HT-29 (cell line): ENCODE measurements around the gene SYTL1. TPM values are rescaled to one million over a fixed set of nuclear protein-coding genes. Genes with fewer than 3 reads are reported as not detected.

Experiments
- DNase-seq: peaks from one replicate; pipeline ENCODE4 v3.0.0-alpha.2; 2015; ENCODE audit warnings: low spot score
- total RNA-seq: library from RNA; depleted of rRNA; stranded (reverse); fragments of >200 nt; shearing (Covaris generic); gene quantifications from 2 replicates; pipeline ENCODE4 v1.2.3, GENCODE V29; 2014

SYTL1 gene
- total RNA-seq, 1 experiment from 2014 or later = 17.1 TPM

DNA sequence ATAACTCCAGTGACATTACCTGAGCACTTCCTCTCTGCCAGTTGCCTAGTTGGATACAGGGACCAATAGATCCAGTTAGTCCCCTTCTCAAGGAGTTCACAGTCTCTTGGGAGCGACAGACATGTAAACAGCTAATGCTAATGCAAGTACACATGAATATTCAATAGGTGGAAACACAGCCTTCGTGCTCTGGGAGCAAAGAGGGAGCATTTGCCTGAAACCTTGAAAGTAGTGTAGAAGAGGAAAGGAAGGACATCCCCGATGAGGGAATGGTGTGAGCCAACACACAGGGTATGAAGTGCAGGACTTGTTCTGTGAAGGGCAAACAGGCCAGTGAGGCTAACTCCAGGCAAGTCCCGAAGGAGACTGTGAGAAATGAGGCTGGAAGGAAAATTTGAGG, 23.7 kb upstream of the SYTL1 start:
- no peak for DNase-seq

DNA sequence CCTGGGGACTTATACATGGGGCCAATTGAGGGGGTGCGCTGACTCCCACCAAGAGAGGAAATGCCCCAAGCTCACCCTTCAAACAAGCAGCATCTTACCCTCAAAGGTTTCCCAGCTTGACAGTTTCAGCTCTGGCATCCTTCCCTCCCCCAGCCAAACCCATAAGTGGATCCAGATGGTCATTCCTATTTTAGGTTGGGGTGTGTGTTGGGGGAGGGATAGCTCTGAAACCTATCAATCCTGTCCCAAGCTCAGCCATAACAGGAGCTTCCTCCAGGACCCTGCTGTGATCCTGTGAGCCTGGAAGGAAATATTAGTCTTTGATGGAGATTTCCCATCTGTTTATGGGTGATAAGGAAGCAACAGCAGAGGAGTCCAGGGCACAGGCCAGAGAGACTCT, 23.2 kb upstream of the SYTL1 start:
- no peak for DNase-seq

DNA sequence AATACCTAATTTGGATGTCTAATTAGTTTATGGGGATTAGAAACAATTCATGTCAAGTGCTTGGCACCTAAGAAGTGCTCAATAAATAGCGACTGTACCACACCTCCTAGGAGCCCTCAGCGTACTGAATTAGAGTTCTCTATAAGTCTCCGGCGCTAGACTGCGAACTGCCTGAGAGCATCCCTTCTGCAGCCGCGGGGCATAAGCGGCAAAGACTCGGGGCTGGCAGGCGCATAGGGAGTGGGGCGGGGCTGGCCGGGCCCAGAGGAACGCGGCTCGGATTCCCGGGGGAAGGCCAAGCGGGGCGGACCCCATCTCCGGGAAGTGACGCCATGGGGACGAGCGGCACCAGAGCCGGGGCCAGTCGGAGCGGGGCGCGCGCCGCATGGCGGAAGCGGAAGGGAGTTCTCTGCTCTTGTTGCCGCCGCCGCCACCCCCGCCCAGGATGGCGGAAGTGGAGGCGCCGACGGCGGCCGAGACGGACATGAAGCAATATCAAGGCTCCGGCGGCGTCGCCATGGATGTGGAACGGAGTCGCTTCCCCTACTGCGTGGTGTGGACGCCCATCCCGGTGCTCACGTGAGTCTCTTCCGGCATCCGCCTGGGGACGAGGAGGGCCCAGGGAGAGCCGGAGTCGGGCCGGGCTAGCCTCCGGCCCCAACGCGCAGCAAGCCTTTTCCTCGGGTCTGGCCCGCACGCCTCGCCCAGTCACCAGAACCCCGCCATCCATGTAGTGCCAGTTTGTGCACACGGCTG, 19.8 kb upstream of the SYTL1 start, which contains the start of gene TMEM222:
TMEM222 (plus strand) TSS at position 351 of the 756 bp plus-strand sequence; CDS start at position 386, 35 bp downstream.
- peak; percentile 96 for DNase-seq

DNA sequence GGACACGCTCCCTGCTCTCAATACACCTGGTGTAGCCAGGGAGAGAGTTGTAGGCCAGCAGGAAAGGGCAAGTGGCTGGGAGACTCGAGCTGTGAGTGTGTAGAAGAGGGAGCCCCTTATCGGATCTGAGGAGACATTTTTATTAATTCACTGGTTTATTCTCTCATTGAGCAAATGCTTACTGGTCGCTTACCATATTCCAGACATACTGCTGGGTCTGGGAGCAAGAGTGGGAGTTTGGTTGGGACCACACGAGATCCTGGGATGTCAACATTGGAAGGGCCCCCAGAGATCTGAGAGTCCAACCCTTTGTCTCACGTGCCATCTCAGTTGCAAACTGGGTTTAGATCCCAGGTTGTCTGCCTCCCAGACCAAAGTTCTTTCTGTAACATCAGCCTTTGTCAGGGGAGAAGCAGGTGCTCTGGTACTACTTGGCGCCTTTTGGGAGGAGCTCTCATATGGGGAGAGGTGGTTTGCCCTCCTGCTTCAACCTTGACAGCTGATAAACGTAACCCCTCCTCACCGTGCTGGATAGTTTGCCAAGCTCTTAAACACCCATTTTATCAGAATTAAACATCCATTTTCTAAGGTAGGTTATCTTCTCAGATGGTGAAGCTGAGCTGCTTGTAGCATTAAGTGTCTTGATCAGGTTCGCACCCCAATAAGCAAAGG, 19.1 kb upstream of the SYTL1 start:
- no peak for DNase-seq

DNA sequence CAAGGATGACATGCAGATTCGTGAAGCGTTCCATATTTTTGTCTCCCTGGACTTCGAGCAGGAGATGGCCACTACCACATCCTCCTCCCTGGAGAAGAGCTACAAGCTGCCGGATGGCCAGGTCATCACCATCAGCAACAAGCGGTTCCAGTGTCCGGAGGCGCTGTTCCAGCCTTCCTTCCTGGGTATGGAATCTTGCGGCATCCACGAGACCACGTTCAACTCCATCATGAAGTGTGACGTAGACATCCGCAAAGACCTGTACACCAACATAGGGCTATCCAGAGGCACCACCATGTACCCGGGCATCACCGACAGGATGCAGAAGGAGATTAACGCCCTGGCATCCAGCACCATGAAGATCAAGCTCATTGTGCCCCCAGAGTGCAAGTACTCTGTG, 16.5 kb upstream of the SYTL1 start:
- DNase-seq = no peak

DNA sequence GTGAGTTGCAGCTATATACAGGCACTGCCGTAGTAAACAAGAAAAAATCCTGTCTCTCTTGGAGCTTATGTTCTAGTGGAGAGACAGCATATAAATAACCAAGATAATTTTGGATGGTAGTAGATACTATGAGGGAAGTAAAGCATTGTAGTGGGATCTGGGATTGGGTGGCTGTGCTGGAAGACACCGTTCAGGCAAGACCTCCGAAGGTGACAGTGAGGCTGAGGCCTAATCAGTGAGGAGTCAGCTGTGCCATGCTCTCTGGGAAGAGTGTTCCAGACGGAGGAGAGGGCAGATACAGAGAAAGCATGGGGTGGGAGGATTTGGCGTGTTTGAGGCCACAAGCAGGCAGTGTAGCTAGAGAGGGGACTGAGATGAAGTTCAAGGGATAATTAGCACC, 13.9 kb upstream of the SYTL1 start:
- DNase-seq = no peak

DNA sequence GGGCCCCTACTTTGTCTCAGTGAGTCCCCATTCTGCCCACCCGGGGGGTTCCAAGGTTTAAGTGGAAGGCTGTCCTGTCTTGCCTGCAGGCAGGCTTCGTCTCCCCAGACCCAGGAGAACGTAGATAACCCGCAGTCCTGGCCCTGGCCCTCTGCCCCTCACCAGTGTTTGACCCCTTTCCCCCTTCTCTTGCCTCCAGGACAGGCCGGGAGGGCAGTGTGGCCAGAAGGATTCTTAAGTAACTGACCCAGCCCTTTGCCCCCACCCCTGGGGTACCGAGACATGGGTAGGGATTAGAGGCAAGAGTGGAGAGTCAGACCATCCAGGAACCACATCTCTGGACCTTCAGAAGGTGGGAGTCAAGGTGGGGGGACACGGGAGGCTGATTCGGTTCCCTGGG, 11.0 kb upstream of the SYTL1 start:
- no peak for DNase-seq

DNA sequence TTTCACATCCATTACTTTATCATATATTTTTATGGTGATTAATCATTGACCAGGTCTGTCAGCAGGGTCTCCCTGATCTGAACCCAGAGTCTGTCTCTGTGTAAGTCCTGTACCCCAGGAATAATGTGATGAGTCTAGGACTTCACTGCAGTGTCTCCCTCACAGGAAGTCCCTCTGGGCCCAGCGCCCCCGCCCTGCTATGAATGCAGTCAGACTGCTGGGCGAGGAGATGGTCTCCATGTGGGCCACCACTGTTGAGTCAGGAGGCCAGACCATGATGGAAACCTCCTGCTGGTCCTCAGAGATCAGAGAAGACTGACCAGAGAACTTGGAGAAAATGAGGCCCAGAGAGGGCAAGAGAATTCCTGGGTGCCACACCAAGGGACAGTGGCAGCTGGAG, 10.4 kb upstream of the SYTL1 start:
- no peak for DNase-seq

DNA sequence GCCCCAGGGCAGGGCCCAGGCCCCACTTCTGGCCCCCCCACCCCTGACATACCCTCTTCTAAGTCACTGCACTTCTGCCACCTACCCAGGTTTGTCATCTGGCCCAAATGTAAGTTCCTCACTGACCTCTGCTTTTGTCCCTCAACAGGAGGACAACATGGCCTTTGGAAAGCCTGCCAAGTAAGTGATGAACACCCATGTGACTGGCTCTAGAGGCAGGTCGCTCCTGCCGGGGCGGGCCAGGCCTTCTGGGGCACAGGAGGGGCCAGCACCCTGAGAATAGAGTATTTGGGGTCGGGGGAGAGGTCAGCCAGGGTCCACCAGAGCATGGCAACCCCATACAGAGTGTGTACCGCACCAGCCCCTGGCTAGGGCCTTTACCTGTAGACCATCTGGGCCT, 9.9 kb upstream of the SYTL1 start:
- DNase-seq = no peak

DNA sequence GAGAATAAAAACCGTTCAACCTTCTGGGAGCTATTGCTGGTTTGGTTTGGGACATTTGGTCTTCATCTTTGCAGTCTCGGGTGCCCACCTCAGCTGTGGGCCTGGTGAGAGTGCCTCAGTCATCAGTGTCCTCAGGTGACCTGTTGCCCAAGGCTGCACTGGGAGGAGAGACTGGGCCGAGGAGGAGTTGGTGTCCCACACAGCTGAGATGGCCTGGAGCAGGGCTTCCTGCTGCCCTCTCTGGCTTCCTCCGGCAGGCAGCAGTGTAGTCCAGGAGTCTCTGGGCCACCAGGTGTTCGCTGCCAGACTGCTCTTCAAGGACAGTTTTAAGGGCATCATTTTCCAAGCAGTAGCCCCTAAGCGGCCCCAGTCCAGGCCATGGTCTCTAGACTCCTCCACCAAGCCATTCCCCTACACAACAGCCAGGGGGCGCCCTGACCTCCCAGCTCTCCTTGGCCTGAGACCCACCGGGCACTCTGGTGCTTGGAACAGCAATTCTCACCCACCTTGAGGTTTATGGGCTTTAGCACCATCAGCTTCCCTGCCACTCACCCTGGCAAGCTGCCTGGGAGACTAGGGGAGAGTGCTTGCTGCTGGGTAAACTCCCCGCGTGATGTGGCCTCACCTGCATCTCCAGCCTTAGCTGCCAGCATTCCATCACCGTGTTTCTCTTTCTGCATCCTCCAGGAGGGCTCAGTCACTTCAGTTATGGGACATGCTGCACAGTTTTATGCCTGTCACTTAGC, 9.1 kb upstream of the SYTL1 start:
- DNase-seq = peak; percentile 54

DNA sequence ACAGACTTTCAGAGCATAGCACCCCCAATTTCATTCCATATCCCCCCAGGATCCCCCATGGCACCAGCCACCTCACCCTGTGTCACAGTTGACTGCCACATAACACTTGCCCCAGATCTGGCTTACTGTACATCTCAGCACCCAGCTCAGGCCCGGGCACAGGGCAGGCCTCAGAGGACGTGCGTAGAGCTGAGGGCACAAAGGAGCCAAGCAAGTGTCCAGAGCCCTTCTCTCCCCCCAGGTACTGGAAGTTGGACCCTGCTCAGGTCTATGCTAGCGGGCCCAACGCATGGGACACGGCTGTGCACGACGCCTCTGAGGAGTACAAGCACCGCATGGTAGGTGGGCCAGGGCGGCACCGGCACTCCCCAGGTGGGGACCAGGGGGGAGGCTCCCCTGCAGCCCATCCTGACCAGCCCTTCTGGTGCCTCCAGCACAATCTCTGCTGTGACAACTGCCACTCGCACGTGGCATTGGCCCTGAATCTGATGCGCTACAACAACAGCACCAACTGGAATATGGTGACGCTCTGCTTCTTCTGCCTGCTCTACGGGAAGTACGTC, 8.0 kb upstream of the SYTL1 start:
- no peak for DNase-seq

DNA sequence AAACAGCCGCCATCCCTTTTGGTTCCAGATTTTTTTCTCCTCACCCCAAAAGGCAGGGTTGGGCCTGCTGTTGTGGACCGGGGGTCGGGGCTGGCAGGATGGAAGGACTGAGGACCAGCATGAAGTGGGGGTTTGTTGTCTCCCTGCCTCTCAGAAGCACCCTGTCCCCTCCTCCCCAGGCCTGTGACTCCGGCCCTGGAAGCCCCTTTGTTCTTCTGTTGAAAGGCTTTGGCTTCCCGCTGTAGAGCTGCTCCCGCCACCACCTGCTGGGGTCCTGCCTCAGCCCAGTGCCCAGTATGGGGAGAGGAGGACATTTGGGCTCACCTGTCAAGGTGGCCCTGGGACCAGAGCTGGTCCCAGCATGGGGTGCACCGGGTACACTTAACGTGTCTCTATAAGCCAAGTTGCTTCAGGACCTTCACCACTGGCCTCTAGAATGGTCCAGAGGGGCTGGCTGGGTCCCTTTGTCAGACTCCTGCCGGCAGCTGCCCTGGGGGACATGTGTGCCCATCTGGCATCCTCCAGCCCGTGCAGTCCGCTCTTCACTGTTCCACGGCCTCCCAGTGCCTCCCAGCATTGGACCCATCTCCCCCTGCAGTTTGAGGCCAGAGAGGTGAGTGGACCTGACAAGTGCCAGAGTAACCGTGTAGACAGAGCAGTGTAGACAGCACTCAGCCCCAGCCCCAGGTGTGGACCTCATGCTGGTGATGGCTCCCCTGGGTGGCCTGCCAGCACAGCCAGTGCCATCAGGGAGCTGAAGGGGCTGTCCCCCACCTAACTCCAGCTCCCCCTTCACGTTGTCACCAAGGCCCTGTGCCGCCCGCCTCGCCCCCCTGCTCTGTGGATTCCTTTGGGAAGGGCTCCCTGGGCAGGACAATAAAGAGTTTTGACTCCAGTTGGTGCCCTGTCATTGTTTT, 6.1 kb upstream of the SYTL1 start:
- DNase-seq = no peak

DNA sequence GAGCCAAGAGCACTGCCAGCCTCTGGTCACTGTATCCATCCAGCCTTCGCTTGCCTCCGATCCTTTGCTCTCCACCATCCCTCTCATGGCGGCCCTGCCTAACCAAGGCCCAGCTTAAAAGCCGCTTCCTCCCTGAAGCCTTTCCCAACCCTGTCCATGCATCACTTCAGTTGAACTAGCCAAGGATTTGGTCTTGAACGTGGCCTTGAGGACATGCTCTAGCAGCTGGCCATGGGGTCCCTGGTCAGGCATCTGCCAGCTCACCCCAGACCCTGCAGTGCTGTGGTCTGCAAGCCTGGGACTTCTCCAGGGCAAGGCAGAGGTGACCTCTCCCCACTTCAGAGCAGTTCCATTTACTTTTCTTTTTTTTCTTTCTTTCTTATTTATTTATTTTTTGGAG, 5.1 kb upstream of the SYTL1 start:
- no peak for DNase-seq

DNA sequence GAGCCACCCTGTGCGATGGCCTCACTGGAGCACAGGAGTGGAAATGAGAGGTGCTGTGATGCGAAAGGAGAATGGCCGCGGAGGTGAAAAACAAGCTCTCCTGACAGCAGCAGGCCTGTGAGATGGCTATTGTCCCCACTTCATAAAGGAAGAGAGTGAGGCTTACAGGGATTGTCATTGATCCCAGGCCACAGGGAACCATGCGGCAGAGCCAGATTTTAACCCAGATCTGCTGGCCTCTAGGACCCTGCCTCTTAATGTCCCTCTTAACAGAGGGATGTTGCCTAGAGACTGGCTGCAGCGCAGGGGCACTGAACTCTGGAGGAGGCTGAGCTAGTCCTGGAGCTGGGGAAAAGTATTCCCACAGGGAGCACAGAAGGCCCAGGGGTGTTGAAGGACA, 3.1 kb upstream of the SYTL1 start:
- no peak for DNase-seq

DNA sequence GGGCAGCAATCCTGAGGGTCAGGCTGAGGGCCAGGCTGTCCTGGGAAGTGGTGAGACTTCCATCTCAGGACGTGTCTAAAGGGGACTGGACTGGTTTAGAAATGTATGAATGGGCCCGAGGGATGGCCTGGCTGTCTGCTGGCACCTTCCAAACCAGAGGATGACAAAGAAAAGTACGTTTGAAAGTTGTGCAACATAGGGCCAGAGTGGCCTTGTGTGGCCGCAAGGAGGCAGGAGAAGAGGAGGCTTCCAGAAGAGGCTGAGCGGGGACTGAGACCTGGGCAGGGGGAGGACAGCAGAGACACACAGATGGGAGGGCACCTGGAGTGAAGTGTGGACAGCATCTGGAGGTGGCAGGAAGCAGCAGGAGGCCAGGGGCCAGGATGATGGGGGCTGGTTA, 2.6 kb upstream of the SYTL1 start:
- DNase-seq = no peak

DNA sequence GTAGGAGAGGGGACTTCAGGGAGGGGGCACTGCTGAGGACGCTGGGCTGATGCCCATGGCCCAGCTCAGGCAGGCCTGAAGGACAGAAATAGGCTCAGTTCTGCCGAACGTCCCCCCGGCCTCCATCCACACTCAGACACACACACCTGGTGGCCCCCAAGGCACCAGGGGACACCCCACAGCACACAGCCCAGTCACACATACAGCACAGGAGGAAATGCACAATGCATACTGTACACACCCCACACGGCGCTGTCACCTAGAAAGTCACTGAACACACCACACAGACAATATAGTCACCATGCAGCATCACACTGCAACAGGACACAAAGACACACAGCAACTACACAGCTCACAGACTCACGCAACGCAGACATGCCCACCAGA, 562 bp downstream of the SYTL1 start:
- DNase-seq = peak; percentile 25

DNA sequence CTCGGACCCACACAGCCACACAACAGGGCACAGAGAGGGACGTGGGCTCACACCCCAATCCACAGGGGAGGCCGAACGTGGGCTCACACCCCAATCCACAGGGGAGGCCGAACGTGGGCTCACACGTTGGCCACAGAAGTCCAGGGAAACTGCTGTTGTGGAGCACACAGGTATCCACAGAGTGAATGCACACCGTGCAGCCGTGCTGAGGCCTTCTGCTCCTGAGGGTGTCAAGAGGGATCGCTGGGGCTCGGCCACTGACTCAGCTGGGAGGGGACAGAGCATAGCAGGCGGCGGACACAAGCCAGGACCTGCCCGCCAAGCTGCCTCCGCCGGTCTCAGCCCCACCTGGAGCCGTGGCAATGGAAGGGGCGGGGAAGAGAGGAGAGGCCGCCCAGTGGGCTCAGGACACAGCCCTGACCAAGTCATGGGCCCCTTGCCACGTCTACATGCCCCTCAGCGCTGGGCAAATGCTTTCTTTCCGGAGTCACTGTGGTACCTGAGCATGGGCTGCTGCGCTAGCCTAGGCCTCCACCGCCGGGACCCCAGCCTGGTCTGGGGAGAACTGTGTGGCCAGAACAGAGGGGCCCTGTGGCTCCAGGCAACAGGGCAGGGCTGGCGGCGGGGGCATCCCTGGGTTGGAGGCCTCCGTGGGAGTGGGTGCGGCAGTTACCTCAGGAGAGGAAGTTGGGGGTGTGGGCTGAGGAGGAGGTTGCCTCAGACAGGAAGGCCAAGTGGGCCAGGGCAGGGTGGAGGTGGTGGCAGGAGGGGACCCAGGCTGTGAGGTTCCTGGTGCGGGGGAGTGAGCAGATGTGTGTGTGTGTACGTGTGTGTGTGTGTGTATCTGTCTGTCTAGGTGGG, 1.2 kb downstream of the SYTL1 start:
- DNase-seq = peak; percentile 73

DNA sequence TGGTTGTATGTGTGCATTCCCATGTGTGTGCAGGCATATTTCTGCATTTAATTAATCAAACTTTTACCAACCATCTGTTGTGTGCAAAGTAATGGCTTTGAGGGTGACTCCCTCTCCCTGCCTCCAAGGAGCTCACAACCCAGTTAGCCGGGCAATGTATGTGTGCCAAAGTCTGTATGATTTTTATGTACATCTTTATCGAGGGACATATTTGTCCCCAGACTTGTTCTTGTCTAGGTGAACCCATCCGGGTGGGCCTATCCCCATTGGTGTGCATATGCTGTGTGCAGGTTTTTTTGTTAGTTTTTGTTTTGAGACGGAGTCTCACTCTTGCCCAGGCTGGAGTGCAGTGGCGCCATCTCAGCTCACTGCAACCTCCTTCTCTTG, 1.8 kb downstream of the SYTL1 start:
- DNase-seq = peak; percentile 39

DNA sequence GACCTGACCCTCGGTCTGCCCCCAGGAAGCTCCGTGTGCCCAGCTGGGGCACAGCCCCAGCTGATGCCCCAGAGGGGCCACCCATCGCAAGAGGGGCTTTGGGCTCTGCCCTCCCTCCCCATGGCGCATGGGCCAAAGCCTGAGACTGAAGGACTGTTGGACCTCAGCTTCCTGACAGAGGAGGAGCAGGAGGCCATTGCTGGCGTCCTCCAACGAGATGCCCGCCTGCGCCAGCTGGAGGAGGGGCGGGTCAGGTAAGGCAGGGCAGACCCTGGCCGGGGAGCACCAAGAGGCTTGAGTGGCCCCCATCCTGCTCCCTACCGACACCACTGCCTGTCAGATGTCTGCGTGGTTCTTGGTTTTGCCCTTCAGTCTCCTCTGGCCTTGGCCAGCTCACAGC, 3.5 kb downstream of the SYTL1 start:
- no peak for DNase-seq

DNA sequence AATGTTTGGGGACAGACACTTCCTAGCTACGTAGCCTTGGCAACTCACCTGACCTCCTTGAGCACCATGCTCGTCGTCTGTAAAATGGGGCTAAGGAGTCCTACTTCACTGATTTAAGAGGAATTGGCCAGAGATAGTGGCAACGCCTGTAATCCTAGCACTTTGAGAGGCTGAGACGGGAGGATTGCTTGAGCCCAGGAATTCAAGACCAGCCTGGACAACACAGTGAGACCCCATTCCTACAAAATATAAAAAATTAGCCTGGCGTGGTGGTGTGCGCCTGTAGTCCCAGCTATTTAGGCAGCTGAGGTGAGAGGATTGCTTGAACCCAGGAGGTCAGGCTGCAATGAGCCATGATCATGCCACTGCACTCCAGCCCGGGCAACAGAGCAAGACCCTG, 4.5 kb downstream of the SYTL1 start:
- DNase-seq = no peak
